GM12873 (cell line): Measurements from ENCODE around the gene NFATC1.

ENCODE experiments used
- CTCF ChIP-seq: IDR thresholded peaks from 2 replicates; pipeline ENCODE4 v1.5.1; 2012; ENCODE audit warnings: low read depth, mild to moderate bottlenecking, moderate library complexity, low read length, control low read depth; ENCODE audit not compliant: insufficient read depth; ENCODE audit errors: missing control alignments

The NFATC1 gene

GRCh38 chr18:79517341-79517740 is 121.6 kb downstream of the NFATC1 start:
- TF ChIP-seq CTCF = no peak

GRCh38 chr18:79518028-79518682 is 122.4 kb downstream of the NFATC1 start:
- no peak for TF ChIP-seq CTCF

- TF ChIP-seq CTCF = no peak
Measured at GRCh38 chr18:79518683-79519128, 123.0 kb downstream of the NFATC1 start.

- no peak for TF ChIP-seq CTCF
Measured at GRCh38 chr18:79519751-79520477, 124.2 kb downstream of the NFATC1 start.

- TF ChIP-seq CTCF = no peak
Measured at GRCh38 chr18:79520478-79521390, 125.0 kb downstream of the NFATC1 start.

- TF ChIP-seq CTCF = no peak
Measured at GRCh38 chr18:79521416-79522205, 125.9 kb downstream of the NFATC1 start.
